WTC11 (cell line): ENCODE data around the gene GMEB2.

Experiments
- ETV6 ChIP-seq: sonication (generic); formaldehyde crosslinking; IDR thresholded peaks from 2 replicates; pipeline ENCODE4 v1.8.1; 2022; ENCODE audit warnings: mild to moderate bottlenecking, missing genetic modification reagents
- GABPB1 ChIP-seq: sonication (generic); formaldehyde crosslinking; IDR thresholded peaks from 2 replicates; pipeline ENCODE4 v1.8.1; 2023; ENCODE audit warnings: mild to moderate bottlenecking, missing genetic modification reagents
- MYBL2 ChIP-seq: sonication (generic); formaldehyde crosslinking; IDR thresholded peaks from 2 replicates; pipeline ENCODE4 v1.8.1; 2023; ENCODE audit warnings: mild to moderate bottlenecking, moderate library complexity, missing genetic modification reagents
- TEAD4 ChIP-seq: sonication (generic); formaldehyde crosslinking; IDR thresholded peaks from 2 replicates; pipeline ENCODE4 v1.8.0; 2022; ENCODE audit warnings: mild to moderate bottlenecking, missing genetic modification reagents
- ZNF232 ChIP-seq: sonication (generic); formaldehyde crosslinking; IDR thresholded peaks from 2 replicates; pipeline ENCODE4 v1.8.0; 2022; ENCODE audit warnings: mild to moderate bottlenecking, missing genetic modification reagents
- TF ChIP-seq, protein P1 (sequence below): fragments of 200-600 bp; IDR thresholded peaks from 2 replicates; pipeline ENCODE4 v1.8.0; 2022; ENCODE audit warnings: antibody characterized with exemption
- TF ChIP-seq, protein P2 (sequence below): sonication (generic); formaldehyde crosslinking; IDR thresholded peaks from 2 replicates; pipeline ENCODE4 v1.8.1; 2022; ENCODE audit warnings: low read depth, missing genetic modification reagents, borderline replicate concordance
- TF ChIP-seq, protein P3 (sequence below): sonication (generic); formaldehyde crosslinking; IDR thresholded peaks from 2 replicates; pipeline ENCODE4 v1.8.1; 2022; ENCODE audit warnings: low read depth, mild to moderate bottlenecking, moderate library complexity, missing genetic modification reagents, borderline replicate concordance
- TF ChIP-seq, protein P4 (sequence below): sonication (generic); formaldehyde crosslinking; IDR thresholded peaks from 2 replicates; pipeline ENCODE4 v1.8.1; 2023; ENCODE audit warnings: mild to moderate bottlenecking, missing genetic modification reagents, moderate library complexity

DNA sequence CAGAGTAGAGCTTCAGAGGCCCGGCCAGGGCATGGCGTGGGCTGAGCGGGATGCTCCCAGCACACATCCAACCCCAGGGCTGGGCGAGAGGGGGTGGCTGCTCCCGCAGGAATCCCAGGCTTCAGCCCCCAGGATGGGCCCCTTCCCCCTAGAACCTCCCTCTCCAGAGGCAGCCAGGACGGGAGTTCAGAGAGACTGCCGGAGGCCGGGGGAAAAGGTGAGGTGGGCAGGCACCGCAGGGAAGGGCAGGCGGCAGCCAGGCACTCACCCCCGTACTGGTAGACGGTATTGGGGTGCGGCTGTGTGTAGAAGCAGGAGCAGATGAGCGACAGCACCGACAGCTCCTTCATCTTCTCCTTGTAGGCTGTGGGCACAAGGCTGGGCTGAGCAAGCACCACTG, 17.0 kb upstream of the GMEB2 start:
- TF ChIP-seq, protein P1, sequence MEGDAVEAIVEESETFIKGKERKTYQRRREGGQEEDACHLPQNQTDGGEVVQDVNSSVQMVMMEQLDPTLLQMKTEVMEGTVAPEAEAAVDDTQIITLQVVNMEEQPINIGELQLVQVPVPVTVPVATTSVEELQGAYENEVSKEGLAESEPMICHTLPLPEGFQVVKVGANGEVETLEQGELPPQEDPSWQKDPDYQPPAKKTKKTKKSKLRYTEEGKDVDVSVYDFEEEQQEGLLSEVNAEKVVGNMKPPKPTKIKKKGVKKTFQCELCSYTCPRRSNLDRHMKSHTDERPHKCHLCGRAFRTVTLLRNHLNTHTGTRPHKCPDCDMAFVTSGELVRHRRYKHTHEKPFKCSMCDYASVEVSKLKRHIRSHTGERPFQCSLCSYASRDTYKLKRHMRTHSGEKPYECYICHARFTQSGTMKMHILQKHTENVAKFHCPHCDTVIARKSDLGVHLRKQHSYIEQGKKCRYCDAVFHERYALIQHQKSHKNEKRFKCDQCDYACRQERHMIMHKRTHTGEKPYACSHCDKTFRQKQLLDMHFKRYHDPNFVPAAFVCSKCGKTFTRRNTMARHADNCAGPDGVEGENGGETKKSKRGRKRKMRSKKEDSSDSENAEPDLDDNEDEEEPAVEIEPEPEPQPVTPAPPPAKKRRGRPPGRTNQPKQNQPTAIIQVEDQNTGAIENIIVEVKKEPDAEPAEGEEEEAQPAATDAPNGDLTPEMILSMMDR = no peak
- TF ChIP-seq, protein P2, sequence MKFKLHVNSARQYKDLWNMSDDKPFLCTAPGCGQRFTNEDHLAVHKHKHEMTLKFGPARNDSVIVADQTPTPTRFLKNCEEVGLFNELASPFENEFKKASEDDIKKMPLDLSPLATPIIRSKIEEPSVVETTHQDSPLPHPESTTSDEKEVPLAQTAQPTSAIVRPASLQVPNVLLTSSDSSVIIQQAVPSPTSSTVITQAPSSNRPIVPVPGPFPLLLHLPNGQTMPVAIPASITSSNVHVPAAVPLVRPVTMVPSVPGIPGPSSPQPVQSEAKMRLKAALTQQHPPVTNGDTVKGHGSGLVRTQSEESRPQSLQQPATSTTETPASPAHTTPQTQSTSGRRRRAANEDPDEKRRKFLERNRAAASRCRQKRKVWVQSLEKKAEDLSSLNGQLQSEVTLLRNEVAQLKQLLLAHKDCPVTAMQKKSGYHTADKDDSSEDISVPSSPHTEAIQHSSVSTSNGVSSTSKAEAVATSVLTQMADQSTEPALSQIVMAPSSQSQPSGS = no peak
- TF ChIP-seq ZNF232 (CRISPR knock-in tag) (no peak), ETV6 (no peak), MYBL2 (no peak), GABPB1 (CRISPR knock-in tag) (no peak), TEAD4 (no peak)
- TF ChIP-seq, protein P3, sequence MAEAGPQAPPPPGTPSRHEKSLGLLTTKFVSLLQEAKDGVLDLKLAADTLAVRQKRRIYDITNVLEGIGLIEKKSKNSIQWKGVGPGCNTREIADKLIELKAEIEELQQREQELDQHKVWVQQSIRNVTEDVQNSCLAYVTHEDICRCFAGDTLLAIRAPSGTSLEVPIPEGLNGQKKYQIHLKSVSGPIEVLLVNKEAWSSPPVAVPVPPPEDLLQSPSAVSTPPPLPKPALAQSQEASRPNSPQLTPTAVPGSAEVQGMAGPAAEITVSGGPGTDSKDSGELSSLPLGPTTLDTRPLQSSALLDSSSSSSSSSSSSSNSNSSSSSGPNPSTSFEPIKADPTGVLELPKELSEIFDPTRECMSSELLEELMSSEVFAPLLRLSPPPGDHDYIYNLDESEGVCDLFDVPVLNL (CRISPR knock-in tag) = no peak
- TF ChIP-seq, protein P4, sequence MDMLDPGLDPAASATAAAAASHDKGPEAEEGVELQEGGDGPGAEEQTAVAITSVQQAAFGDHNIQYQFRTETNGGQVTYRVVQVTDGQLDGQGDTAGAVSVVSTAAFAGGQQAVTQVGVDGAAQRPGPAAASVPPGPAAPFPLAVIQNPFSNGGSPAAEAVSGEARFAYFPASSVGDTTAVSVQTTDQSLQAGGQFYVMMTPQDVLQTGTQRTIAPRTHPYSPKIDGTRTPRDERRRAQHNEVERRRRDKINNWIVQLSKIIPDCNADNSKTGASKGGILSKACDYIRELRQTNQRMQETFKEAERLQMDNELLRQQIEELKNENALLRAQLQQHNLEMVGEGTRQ = no peak
